GM18907 (cell line): ENCODE results near the gene LHX1.

ENCODE experiments used
- ATAC-seq: cut with Tn5 transposase; IDR thresholded peaks from one replicate; pipeline ENCODE4 v1.9.1; 2021; ENCODE audit warnings: mild to moderate bottlenecking, moderate library complexity; ENCODE audit not compliant: unreplicated experiment

Gene LHX1

GRCh38 chr17:36937959-36938565, 787 bp downstream of the LHX1 start:
- no peak for ATAC-seq

- ATAC-seq = no peak
These were observed 1.3 kb downstream of the LHX1 start for GRCh38 chr17:36938566-36939051.

GRCh38 chr17:36939052-36939801, 2.0 kb downstream of the LHX1 start:
- no peak for ATAC-seq

GRCh38 chr17:36939802-36940312, 2.6 kb downstream of the LHX1 start:
- no peak for ATAC-seq

GRCh38 chr17:36940313-36941264, 3.3 kb downstream of the LHX1 start:
- no peak for ATAC-seq

- no peak for ATAC-seq
These were observed 4.2 kb downstream of the LHX1 start for GRCh38 chr17:36941265-36942010.

- no peak for ATAC-seq
These were observed 4.8 kb downstream of the LHX1 start for GRCh38 chr17:36942019-36942599.

DNA sequence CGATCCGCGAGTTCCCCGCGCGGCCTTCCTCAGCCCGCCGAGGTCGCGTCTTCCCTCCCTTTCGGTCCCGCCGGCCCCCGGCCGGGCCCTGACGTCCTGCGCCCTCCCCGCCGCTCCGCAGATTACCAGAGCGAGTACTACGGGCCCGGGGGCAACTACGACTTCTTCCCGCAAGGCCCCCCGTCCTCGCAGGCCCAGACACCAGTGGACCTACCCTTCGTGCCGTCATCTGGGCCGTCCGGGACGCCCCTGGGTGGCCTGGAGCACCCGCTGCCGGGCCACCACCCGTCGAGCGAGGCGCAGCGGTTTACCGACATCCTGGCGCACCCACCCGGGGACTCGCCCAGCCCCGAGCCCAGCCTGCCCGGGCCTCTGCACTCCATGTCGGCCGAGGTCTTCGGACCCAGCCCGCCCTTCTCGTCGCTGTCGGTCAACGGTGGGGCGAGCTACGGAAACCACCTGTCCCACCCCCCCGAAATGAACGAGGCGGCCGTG, 5.4 kb downstream of the LHX1 start:
- no peak for ATAC-seq

- no peak for ATAC-seq
These were observed 6.2 kb downstream of the LHX1 start for GRCh38 chr17:36943250-36944191.

DNA sequence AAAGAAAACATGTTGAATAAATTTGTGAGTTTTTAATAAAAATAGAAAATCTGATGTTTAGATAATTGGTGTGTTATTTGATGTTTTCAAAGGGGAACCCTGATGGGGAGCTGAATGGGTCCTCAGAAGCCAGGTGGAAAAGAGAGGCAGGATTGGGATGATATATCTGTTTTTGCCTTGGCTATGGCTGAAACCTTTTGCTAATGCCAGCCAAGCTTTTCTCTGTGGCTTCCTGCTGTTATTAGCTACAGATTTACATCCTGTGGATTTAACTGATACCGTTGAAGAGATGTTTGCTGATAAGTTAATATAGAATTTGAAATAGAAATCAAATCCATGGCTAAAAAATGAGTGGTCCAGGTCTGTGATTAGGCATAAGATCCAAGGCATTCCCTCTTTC, 7.3 kb downstream of the LHX1 start:
- no peak for ATAC-seq

GRCh38 chr17:36945140-36945539, 7.9 kb downstream of the LHX1 start:
- no peak for ATAC-seq

GRCh38 chr17:36945959-36946725, 8.9 kb downstream of the LHX1 start:
- no peak for ATAC-seq

DNA sequence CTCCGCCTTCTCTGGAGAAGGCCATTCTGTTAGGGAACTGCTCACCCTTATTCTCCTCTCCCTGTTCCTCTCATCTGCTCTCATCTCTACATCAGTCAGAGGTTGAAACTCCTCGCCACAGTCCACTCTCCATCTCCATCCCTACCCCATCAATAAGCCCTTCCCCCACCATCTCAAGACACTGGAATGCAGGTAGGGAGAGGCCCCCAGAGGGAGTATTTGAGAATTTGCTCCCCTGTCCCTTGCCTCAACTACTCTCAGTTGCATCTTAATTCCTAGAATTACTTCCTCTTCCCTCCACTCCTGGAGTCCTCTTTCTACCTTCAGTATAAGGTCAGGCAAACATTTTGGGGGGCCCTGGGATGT, 9.4 kb downstream of the LHX1 start:
- no peak for ATAC-seq

GRCh38 chr17:36947922-36948716, 10.8 kb downstream of the LHX1 start:
- ATAC-seq = no peak

DNA sequence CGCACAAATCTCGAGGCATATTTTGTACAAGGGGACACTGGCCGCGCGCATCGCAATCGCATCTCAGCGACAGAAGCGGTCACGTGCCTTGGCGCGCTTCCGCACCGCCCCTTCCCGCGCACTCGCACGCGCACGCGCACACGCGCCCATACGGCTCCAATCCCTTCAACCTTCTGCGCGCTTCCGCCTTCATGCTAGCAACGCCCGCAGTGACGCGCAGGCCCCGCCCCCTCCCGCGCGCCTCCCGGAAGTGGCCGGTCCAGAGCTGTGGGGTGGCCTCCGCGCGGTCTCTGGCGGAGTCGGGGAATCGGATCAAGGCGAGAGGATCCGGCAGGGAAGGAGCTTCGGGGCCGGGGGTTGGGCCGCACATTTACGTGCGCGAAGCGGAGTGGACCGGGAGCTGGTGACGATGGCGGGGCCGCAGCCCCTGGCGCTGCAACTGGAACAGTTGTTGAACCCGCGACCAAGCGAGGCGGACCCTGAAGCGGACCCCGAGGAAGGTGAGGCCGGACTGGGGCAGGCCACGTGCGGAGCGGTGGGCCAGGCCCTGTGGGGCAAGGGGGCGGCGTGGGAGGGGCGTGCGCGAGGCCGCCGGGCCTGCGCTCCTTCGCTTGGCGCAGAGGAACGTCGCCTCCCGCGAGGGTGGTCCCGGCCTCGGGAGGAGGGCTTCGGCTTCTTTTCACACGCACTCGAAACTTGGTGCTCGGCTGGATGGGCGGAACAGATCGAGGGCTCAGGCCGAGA, 11.6 kb downstream of the LHX1 start, which contains the start of gene AATF:
TSS of gene AATF (plus strand) at position 238 of the 744 bp plus-strand sequence. CDS start at position 410, 172 bp downstream.
- peak; percentile 92 for ATAC-seq

GRCh38 chr17:36949461-36949927, 12.2 kb downstream of the LHX1 start:
- ATAC-seq = peak; percentile 1
